ENCODE results near the gene SPN. TPM values are rescaled to one million over a fixed set of nuclear protein-coding genes. Genes with fewer than 3 reads are reported as not detected.
"Not testable (repeated sequence)": the region's sequence is repeated elsewhere in the genome, so short reads cannot be mapped to it uniquely, and the experiment has no call there.

Gene SPN
- total RNA-seq, 2 experiments from 2014 or later = 339 to 352 TPM

GRCh38 chr16:29680180-29680598 is 17.1 kb downstream of the SPN start:
- Mint-ChIP-seq H3K27ac (peak overlapping the region; percentile 89), H3K4me3 (no peak overlapping the region), H3K27me3 (ENCODE audit: low read depth) (no peaks in the 10 kb centered on the region), H3K36me3 (ENCODE audit: low read depth) (peaks cover 9% of the 10 kb centered on the region), H3K9me3 (ENCODE audit: insufficient read depth) (no peaks in the 10 kb centered on the region), H3K4me1 (ENCODE audit: low read depth) (peaks cover 30% of the 10 kb centered on the region)
- CTCF ChIA-PET = interaction anchor here (0.6 to 1.3 kb wide), 6 partner anchors 9 to 168 kb away, joined by 3 to 4 read pairs (median 3); partner anchors contain the start of gene SPN
- DNase-seq (no peak), ATAC-seq (no peak)
- POLR2A ChIA-PET = interaction anchor here (1.0 to 1.4 kb wide), 3 partner anchors 17 to 373 kb away, joined by 3 to 5 read pairs (median 3); a partner anchor contains a TSS

- Mint-ChIP-seq H3K27me3 (ENCODE audit: low read depth) (no peaks in the 10 kb centered on the region), H3K4me1 (ENCODE audit: low read depth) (peaks cover 40% of the 10 kb centered on the region), H3K36me3 (ENCODE audit: low read depth) (peaks cover 15% of the 10 kb centered on the region), H3K4me3 (no peak overlapping the region), H3K27ac (no peak overlapping the region), H3K9me3 (ENCODE audit: insufficient read depth) (no peaks in the 10 kb centered on the region)
- ATAC-seq = no peak
- CTCF ChIA-PET = interaction anchor here (1.3 kb wide), 1 partner anchor 8 kb away, joined by 4 read pairs; no protein-coding TSS in a partner anchor
- DNase-seq = no peak
- POLR2A ChIA-PET = interaction anchor here (0.7 kb wide), 1 partner anchor 766 kb away, joined by 3 read pairs; no protein-coding TSS in a partner anchor
Observed at GRCh38 chr16:29683543-29684090, 20.6 kb downstream of the SPN start.

GRCh38 chr16:29684679-29685078 is 21.6 kb downstream of the SPN start:
- ChIA-PET POLR2A (no interaction called here), CTCF (interaction anchor here (0.9 to 1.0 kb wide), 2 partner anchors 9 to 132 kb away, joined by 3 to 6 read pairs; partner anchors contain the start of gene PAGR1)
- H3K27ac Mint-ChIP-seq = no peak overlapping the region
- H3K4me3 Mint-ChIP-seq = no peak overlapping the region
- DNase-seq (no peak), ATAC-seq (no peak)
- peaks cover 16% of the 10 kb centered on the region for H3K36me3 Mint-ChIP-seq (ENCODE audit: low read depth)
- peaks cover 31% of the 10 kb centered on the region for H3K4me1 Mint-ChIP-seq (ENCODE audit: low read depth)
- no peaks in the 10 kb centered on the region for H3K9me3 Mint-ChIP-seq (ENCODE audit: insufficient read depth)
- H3K27me3 Mint-ChIP-seq (ENCODE audit: low read depth) = no peaks in the 10 kb centered on the region

DNA sequence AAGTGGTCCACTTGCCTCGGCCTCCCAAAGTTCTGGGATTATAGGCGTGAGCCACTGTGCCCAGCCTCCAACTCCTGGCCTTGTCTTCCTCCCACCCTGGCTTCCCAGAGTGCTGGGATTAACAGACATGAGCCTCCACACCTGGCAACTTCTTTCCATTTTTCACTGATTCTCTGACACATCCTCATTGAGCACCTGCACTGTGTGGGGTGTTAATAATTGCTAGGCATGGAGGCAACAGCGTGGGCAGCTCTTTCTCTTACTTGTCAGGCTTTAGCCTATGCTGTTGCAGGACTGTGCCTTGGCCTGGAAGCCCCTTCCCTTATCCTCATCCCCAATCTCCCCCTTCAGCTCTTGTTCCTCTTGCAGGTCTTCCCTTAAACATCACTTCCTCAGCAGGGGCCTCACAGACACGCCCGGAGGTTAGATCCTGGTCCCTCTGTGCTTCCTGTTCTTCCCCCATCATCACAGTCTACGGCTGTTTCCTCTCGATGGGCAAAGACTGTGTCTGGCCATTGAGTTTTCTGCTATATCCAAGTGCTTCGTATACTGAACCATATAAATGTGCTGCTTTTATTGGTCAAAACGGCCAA is 23.8 kb downstream of the SPN start:
- Mint-ChIP-seq H3K4me1 (ENCODE audit: low read depth) (peaks cover 28% of the 10 kb centered on the region), H3K36me3 (ENCODE audit: low read depth) (peaks cover 15% of the 10 kb centered on the region), H3K27me3 (ENCODE audit: low read depth) (no peaks in the 10 kb centered on the region), H3K4me3 (no peak overlapping the region), H3K27ac (peak overlapping the region; percentile 43), H3K9me3 (ENCODE audit: insufficient read depth) (no peaks in the 10 kb centered on the region)
- no peak for DNase-seq
- peak; percentile 37 for ATAC-seq
- ChIA-PET CTCF (interaction anchor here (1.6 to 2.7 kb wide), 3 partner anchors 13 to 346 kb away, joined by 5 to 7 read pairs (median 5); no protein-coding TSS in a partner anchor), POLR2A (interaction anchor here (0.6 to 1.3 kb wide), 2 partner anchors 49 to 92 kb away, joined by 3 to 4 read pairs; no protein-coding TSS in a partner anchor)

DNA sequence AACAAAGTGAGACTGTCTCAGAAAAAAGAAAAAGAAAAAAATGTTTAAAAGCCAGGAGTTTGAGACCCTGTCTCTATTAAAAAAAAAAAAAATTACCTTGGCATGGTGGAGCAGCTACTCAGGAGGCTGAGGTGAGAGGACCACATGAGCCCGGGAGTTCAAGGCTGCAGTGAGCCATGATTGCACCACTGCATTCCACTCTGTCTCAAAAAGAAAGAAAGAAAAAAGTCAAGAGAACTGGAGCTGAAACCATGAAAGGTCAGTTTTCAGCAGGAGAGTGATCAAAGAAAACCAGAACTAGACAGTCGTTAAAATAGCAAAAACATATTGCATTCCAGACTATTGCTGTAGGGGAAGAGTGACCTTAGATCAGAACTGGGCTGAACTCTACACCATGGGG is 24.7 kb downstream of the SPN start:
- H3K9me3 Mint-ChIP-seq (ENCODE audit: insufficient read depth) = no peaks in the 10 kb centered on the region
- no peak overlapping the region for H3K4me3 Mint-ChIP-seq
- ChIA-PET CTCF (interaction anchor here (1.6 to 2.7 kb wide), 3 partner anchors 12 to 345 kb away, joined by 5 to 7 read pairs (median 5); no protein-coding TSS in a partner anchor), POLR2A (no interaction called here)
- DNase-seq = no peak
- peaks cover 29% of the 10 kb centered on the region for H3K4me1 Mint-ChIP-seq (ENCODE audit: low read depth)
- H3K27ac Mint-ChIP-seq = peak overlapping the region; percentile 6
- no peaks in the 10 kb centered on the region for H3K27me3 Mint-ChIP-seq (ENCODE audit: low read depth)
- peaks cover 15% of the 10 kb centered on the region for H3K36me3 Mint-ChIP-seq (ENCODE audit: low read depth)
- ATAC-seq = no peak

DNA sequence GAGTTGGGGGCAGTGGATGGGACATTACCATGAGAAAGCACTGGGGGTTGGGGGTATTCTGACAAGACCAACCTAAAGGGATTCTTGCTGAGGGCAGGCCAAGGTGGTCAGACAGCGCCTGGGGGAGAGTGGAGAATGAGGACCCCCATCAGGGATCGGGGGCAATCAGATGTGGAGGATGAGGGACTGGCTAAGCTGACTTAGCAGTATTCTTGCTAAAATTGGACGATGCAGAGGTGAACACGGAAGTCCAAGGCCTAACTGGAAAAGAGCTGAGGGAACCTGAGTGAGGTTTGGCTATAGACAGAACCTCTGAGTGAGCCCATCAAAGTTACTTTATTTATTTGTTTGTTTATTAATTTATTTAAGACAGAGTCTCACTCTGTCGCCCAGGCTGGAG is 25.1 kb downstream of the SPN start:
- Mint-ChIP-seq H3K9me3 (ENCODE audit: insufficient read depth) (no peaks in the 10 kb centered on the region), H3K36me3 (ENCODE audit: low read depth) (peaks cover 15% of the 10 kb centered on the region), H3K4me3 (no peak overlapping the region), H3K27me3 (ENCODE audit: low read depth) (no peaks in the 10 kb centered on the region), H3K27ac (no peak overlapping the region), H3K4me1 (ENCODE audit: low read depth) (peaks cover 29% of the 10 kb centered on the region)
- DNase-seq (no peak), ATAC-seq (no peak)
- ChIA-PET CTCF (interaction anchor here (1.6 to 2.7 kb wide), 3 partner anchors 12 to 344 kb away, joined by 5 to 7 read pairs (median 5); no protein-coding TSS in a partner anchor), POLR2A (no interaction called here)

GRCh38 chr16:29689490-29690351 is 26.7 kb downstream of the SPN start:
- Mint-ChIP-seq H3K36me3 (ENCODE audit: low read depth) (peaks cover 11% of the 10 kb centered on the region), H3K4me1 (ENCODE audit: low read depth) (peaks cover 29% of the 10 kb centered on the region)
- H3K9me3 Mint-ChIP-seq (ENCODE audit: insufficient read depth); H3K27me3 Mint-ChIP-seq (ENCODE audit: low read depth); ATAC-seq; DNase-seq; H3K4me3 Mint-ChIP-seq; H3K27ac Mint-ChIP-seq; POLR2A ChIA-PET: not testable (repeated sequence)
- CTCF ChIA-PET = interaction anchor here (1.6 kb wide), 1 partner anchor 10 kb away, joined by 4 read pairs; the partner anchor contains the start of gene QPRT

- ATAC-seq; H3K36me3 Mint-ChIP-seq (ENCODE audit: low read depth); POLR2A ChIA-PET; H3K27ac Mint-ChIP-seq; H3K9me3 Mint-ChIP-seq (ENCODE audit: insufficient read depth); DNase-seq; H3K27me3 Mint-ChIP-seq (ENCODE audit: low read depth); H3K4me3 Mint-ChIP-seq: not testable (repeated sequence)
- CTCF ChIA-PET = interaction anchor here (0.6 to 2.6 kb wide), 5 partner anchors 7 to 156 kb away, joined by 3 to 21 read pairs (median 13); no protein-coding TSS in a partner anchor
- peaks cover 16% of the 10 kb centered on the region for H3K4me1 Mint-ChIP-seq (ENCODE audit: low read depth)
Observed at GRCh38 chr16:29692606-29693005, 29.6 kb downstream of the SPN start.

- no peak overlapping the region for H3K27ac Mint-ChIP-seq
- CTCF ChIA-PET = interaction anchor here (1.1 to 2.0 kb wide), 2 partner anchors 50 to 121 kb away, joined by 3 to 4 read pairs; partner anchors contain the start of gene PAGR1
Observed at GRCh38 chr16:29694384-29695195, 31.5 kb downstream of the SPN start.

GRCh38 chr16:29695675-29696074 is 32.6 kb downstream of the SPN start:
- peaks cover 15% of the 10 kb centered on the region for H3K4me1 Mint-ChIP-seq (ENCODE audit: low read depth)
- H3K9me3 Mint-ChIP-seq (ENCODE audit: insufficient read depth); H3K36me3 Mint-ChIP-seq (ENCODE audit: low read depth); H3K4me3 Mint-ChIP-seq; H3K27me3 Mint-ChIP-seq (ENCODE audit: low read depth); H3K27ac Mint-ChIP-seq; ATAC-seq; POLR2A ChIA-PET; DNase-seq: not testable (repeated sequence)
- CTCF ChIA-PET = interaction anchor here (2.0 kb wide), 1 partner anchor 120 kb away, joined by 4 read pairs; the partner anchor contains the start of gene PAGR1

More at GRCh38 chr16:29694384-29695195, 31.5 kb downstream of the SPN start:
- POLR2A ChIA-PET = no interaction called here
- Mint-ChIP-seq H3K4me3 (no peak overlapping the region), H3K27me3 (ENCODE audit: low read depth) (no peaks in the 10 kb centered on the region), H3K9me3 (ENCODE audit: insufficient read depth) (no peaks in the 10 kb centered on the region), H3K36me3 (ENCODE audit: low read depth) (peaks cover 6% of the 10 kb centered on the region), H3K4me1 (ENCODE audit: low read depth) (peaks cover 14% of the 10 kb centered on the region)
- DNase-seq (no peak), ATAC-seq (no peak)

All from activated CD8-positive, alpha-beta T cell treated with anti-CD3 and anti-CD28 coated beads, Interleukin-2, amount 10 ng/mL, durations not matched to agents 7 days and 5 days (primary cell).